Endothelial cell of umbilical vein (primary cell): ENCODE results near the gene ITGB1. TPM values are rescaled to one million over a fixed set of nuclear protein-coding genes. Genes with fewer than 3 reads are reported as not detected.
A peak's percentile ranks its signal among the peaks of the same experiment; 100 is the strongest.

Experiments
- BruUV-seq: library from RNA; stranded (reverse); fragments of 400-500 nt; replicated peaks from 2 replicates; lab custom pipeline; 2021; lab: Mats Ljungman, UMichigan
- CTCF ChIA-PET: fragments of 300-600, 350-600 bp; sonication (Branson Sonifier 250); formaldehyde crosslinking; loops from one replicate; lab custom pipeline; 2021; ENCODE audit warnings: antibody characterized with exemption, inconsistent platforms; lab: Charles Lee
- POLR2A ChIA-PET: fragments of 300-600, 350-600 bp; sonication (Branson Sonifier 250); formaldehyde crosslinking; loops from one replicate; lab custom pipeline; 2021; ENCODE audit warnings: antibody characterized with exemption, inconsistent platforms; lab: Charles Lee
- DNase-seq: peaks from one replicate; pipeline ENCODE4 v3.0.0-alpha.2; 2011; ENCODE audit warnings: low read depth, low spot score
- FAIRE-seq: peaks from 2 replicates; lab custom pipeline; 2011; peaks lifted over from hg19 to GRCh38; lab: Jason Lieb, UNC
- H2AFZ ChIP-seq: 2 replicates; pipeline ENCODE4 v1.6.0; 2012; ENCODE audit warnings: low read depth, low read length, control low read depth, inconsistent platforms
- H3K27ac ChIP-seq: 2 replicates; pipeline ENCODE4 v1.5.1; 2011; ENCODE audit warnings: low read depth, mild to moderate bottlenecking, control low read depth, low read length, moderate library complexity; ENCODE audit not compliant: insufficient read depth
- H3K27me3 ChIP-seq, 2 experiments: 2 replicates each; pipeline versions ENCODE4 v1.6.0 to v1.6.1; 2011; ENCODE audit warnings: low read length in 2 of 2, mixed read lengths in 1 of 2; ENCODE audit not compliant: control insufficient read depth in 2 of 2, insufficient read depth in 2 of 2
- H3K36me3 ChIP-seq, 2 experiments: 2 replicates in 1 of 2; 3 replicates in 1 of 2; pipeline ENCODE4 v1.5.1; 2011; ENCODE audit warnings: low read length in 2 of 2, mild to moderate bottlenecking in 1 of 2, moderate library complexity in 1 of 2; ENCODE audit not compliant: control insufficient read depth in 2 of 2, insufficient read depth in 2 of 2; ENCODE audit errors: extremely low read depth in 1 of 2
- H3K4me1 ChIP-seq: 3 replicates; pipeline ENCODE4 v1.5.1; 2011; ENCODE audit warnings: mild to moderate bottlenecking, low read length; ENCODE audit not compliant: control insufficient read depth, insufficient read depth; ENCODE audit errors: extremely low read depth
- H3K4me2 ChIP-seq: 2 replicates; pipeline ENCODE4 v1.6.1; 2011; ENCODE audit warnings: low read length, control low read depth, mixed read lengths; ENCODE audit not compliant: insufficient read depth
- H3K4me3 ChIP-seq, 3 experiments: fragments of 200-600 bp in 1 of 3; sonication (generic), shearing (Covaris generic) in 1 of 3; replicated peaks in 1 of 3; 2 replicates each; pipeline ENCODE4 v1.5.1; 2011 to 2016; ENCODE audit warnings: control low read depth in 3 of 3, low read length in 3 of 3, mild to moderate bottlenecking in 2 of 3, inconsistent platforms in 1 of 3, low read depth in 1 of 3, moderate library complexity in 1 of 3; ENCODE audit not compliant: insufficient read depth in 1 of 3
- H3K79me2 ChIP-seq: 2 replicates; pipeline ENCODE4 v1.6.0; 2012; ENCODE audit warnings: low read length, inconsistent platforms; ENCODE audit not compliant: control insufficient read depth, insufficient read depth
- H3K9ac ChIP-seq: replicated peaks from 2 replicates; pipeline ENCODE3; 2011; ENCODE audit warnings: low read length, control low read depth; ENCODE audit not compliant: insufficient read depth; ENCODE audit errors: extremely low read depth
- H3K9me1 ChIP-seq: replicated peaks from 3 replicates; pipeline ENCODE4 v1.6.0; 2011; ENCODE audit warnings: mild to moderate bottlenecking, low read length; ENCODE audit not compliant: control insufficient read depth, insufficient read depth; ENCODE audit errors: extremely low read depth
- H3K9me3 ChIP-seq: replicated peaks from 2 replicates; pipeline ENCODE4 v1.5.1; 2012; ENCODE audit warnings: low read length, inconsistent platforms; ENCODE audit not compliant: control insufficient read depth, insufficient read depth
- H4K20me1 ChIP-seq: replicated peaks from 2 replicates; pipeline ENCODE3; 2011; ENCODE audit warnings: mild to moderate bottlenecking, low read length; ENCODE audit not compliant: control insufficient read depth, insufficient read depth; ENCODE audit errors: extremely low read depth
- CTCF ChIP-seq, 2 donors: IDR thresholded peaks; 1 replicate in 1 of 2; 2 replicates in 1 of 2; pipeline ENCODE4 v1.5.1; 2011; ENCODE audit warnings: low read length in 2 of 2, mild to moderate bottlenecking in 2 of 2, moderate library complexity in 2 of 2, control low read depth in 1 of 2, inconsistent platforms in 1 of 2, low read depth in 1 of 2; ENCODE audit not compliant: insufficient read depth in 1 of 2; ENCODE audit errors: extremely low read depth in 1 of 2
- FOS ChIP-seq: IDR thresholded peaks from 2 replicates; pipeline ENCODE4 v1.6.1; 2011; ENCODE audit warnings: mild to moderate bottlenecking, low read length, moderate library complexity, borderline replicate concordance; ENCODE audit not compliant: insufficient read depth
- JUN ChIP-seq: IDR thresholded peaks from 2 replicates; pipeline ENCODE4 v1.6.1; 2011; ENCODE audit warnings: borderline replicate concordance, low read depth; ENCODE audit not compliant: insufficient read length, insufficient read depth
- MYC ChIP-seq: IDR thresholded peaks from one replicate; pipeline ENCODE4 v1.6.1; 2011; ENCODE audit warnings: mild to moderate bottlenecking, low read depth, low read length
- POLR2AphosphoS5 ChIP-seq: IDR thresholded peaks from 2 replicates; pipeline ENCODE4 v1.6.1; 2012; ENCODE audit warnings: low read depth, mild to moderate bottlenecking, control low read depth, low read length, moderate library complexity; ENCODE audit not compliant: insufficient read depth
- dilution Hi-C: fragments of 300-500 bp; cut with MboI; formaldehyde crosslinking; loops from one replicate; pipeline ENCODE4 v1.15.0; 2019; ENCODE audit warnings: low sequenced_read_pairs; ENCODE audit not compliant: extremely low pct_ligation_motif_present
- intact Hi-C: fragments of 100-400 bp; cut with micrococcal nuclease; formaldehyde crosslinking; loops from one replicate; pipeline ENCODE4 v1.10.0; 2022
- polyA plus RNA-seq, 4 experiments: library from polyadenylated mRNA; depleted of rRNA in 3 of 4; stranded (reverse) in 3 of 4; unstranded in 1 of 4; fragments of >200 nt; gene quantifications; 2 replicates each; pipeline versions ENCODE4 v1.2.1 to v1.2.3, GENCODE V29; 2011 to 2012; ENCODE audit warnings: missing spikeins in 1 of 4
- total RNA-seq: library from RNA; stranded (reverse); gene quantifications from 2 replicates; pipeline ENCODE4 v1.2.3, GENCODE V29; 2021

Gene ITGB1
- total and polyA plus RNA-seq, 2 donors (not counting 3 experiments of a cell fraction or from before 2014, with no cell fraction given): 424 to 1,147 TPM

GRCh38 chr10:32972929-32973328 is 14.9 kb upstream of the ITGB1 start:
- Histone ChIP-seq H3K9me1 (no peaks in the 10 kb centered on the region), H2AFZ (no peak overlapping the region), H3K9ac (no peak overlapping the region), H3K27me3 (no peaks in the 10 kb centered on the region), H3K79me2 (no peaks in the 10 kb centered on the region), H3K36me3 (no peaks in the 10 kb centered on the region), H3K27ac (no peak overlapping the region), H3K4me2 (no peak overlapping the region), H3K4me3 (no peak overlapping the region), H4K20me1 (no peaks in the 10 kb centered on the region), H3K9me3 (no peaks in the 10 kb centered on the region), H3K4me1 (peaks cover 5% of the 10 kb centered on the region)
- ChIA-PET POLR2A (no interaction called here), CTCF (interaction anchor here (0.6 to 1.4 kb wide), 2 partner anchors 11 to 36 kb away, joined by 3 to 9 read pairs; no protein-coding TSS in a partner anchor)
- TF ChIP-seq FOS (peak; percentile 71), POLR2AphosphoS5 (no peak), JUN (peak; percentile 25)
- DNase-seq: peak; percentile 31
- dilution Hi-C loops: no loop called here
- peak; percentile 35 for FAIRE-seq
- BruUV-seq: no TSS peak
- intact Hi-C loops: no loop called here

GRCh38 chr10:32972460-32972859 is 14.4 kb upstream of the ITGB1 start:
- dilution Hi-C loops: no loop called here
- H3K79me2 ChIP-seq: no peaks in the 10 kb centered on the region
- no peak for FAIRE-seq

More at GRCh38 chr10:32972460-32972859, 14.4 kb upstream of the ITGB1 start:
- intact Hi-C loops: no loop called here
- ChIA-PET POLR2A (no interaction called here), CTCF (interaction anchor here (0.6 to 1.7 kb wide), 4 partner anchors 10 to 36 kb away, joined by 3 to 5 read pairs (median 4); no protein-coding TSS in a partner anchor)
- no peaks in the 10 kb centered on the region for H4K20me1 ChIP-seq
- TF ChIP-seq MYC: no peak
- no peak for TF ChIP-seq CTCF (IDR thresholded peaks at IDR 0.05; ENCODE audit: extremely low read depth in 1 of 2, insufficient read depth in 1 of 2, low read depth in 1 of 2, low read length in 2 of 2)
- H3K4me1 ChIP-seq: peaks cover 5% of the 10 kb centered on the region
- no peak overlapping the region for H3K4me2 ChIP-seq
- peak overlapping the region; percentile 50 for H2AFZ ChIP-seq
- no peaks in the 10 kb centered on the region for H3K27me3 ChIP-seq
- H3K36me3 ChIP-seq: no peaks in the 10 kb centered on the region
- no peak for DNase-seq
- H3K9me1 ChIP-seq: no peaks in the 10 kb centered on the region
- no peak overlapping the region for H3K27ac ChIP-seq
- H3K4me3 ChIP-seq: no peak overlapping the region
- H3K9ac ChIP-seq: no peak overlapping the region
- no peaks in the 10 kb centered on the region for H3K9me3 ChIP-seq
- no TSS peak for BruUV-seq
